K562 (cell line): ENCODE results near the gene OTUB2. TPM values are rescaled to one million over a fixed set of nuclear protein-coding genes. Genes with fewer than 3 reads are reported as not detected.

Experiments used
- ATF3 ChIP-seq, 2 experiments: fragments of 450-650 bp in 1 of 2; sonication (generic) in 1 of 2; formaldehyde crosslinking in 1 of 2; IDR thresholded peaks in 1 of 2; conservative IDR thresholded peaks in 1 of 2; 2 replicates each; pipeline versions ENCODE4 v1.6.1 to v1.8.1; 2016 to 2023; ENCODE audit warnings: mild to moderate bottlenecking in 2 of 2, moderate library complexity in 2 of 2, inconsistent platforms in 1 of 2, missing genetic modification reagents in 1 of 2
- CGGBP1 ChIP-seq: fragments of 250-450 bp; sonication (Bioruptor Pico); IDR thresholded peaks from 2 replicates; pipeline ENCODE4 v1.9.0; 2021; ENCODE audit warnings: mild to moderate bottlenecking
- CREB3L1 ChIP-seq: fragments of 450-650 bp; IDR thresholded peaks from 2 replicates; pipeline ENCODE4 v1.6.1; 2014; ENCODE audit warnings: low read depth, mild to moderate bottlenecking, moderate library complexity, borderline replicate concordance
- CSDE1 ChIP-seq, 2 experiments: fragments of 450-650 bp; IDR thresholded peaks; 2 replicates each; pipeline ENCODE4 v1.6.1; 2016; ENCODE audit warnings: mild to moderate bottlenecking in 1 of 2
- E2F6 ChIP-seq, 2 experiments: IDR thresholded peaks; 2 replicates each; pipeline ENCODE4 v1.6.1; 2011; ENCODE audit warnings: borderline replicate concordance in 1 of 2, control low read depth in 1 of 2, low read depth in 1 of 2, low read length in 1 of 2, mild to moderate bottlenecking in 1 of 2, mixed read lengths in 1 of 2, moderate library complexity in 1 of 2; ENCODE audit not compliant: insufficient read depth in 1 of 2, insufficient read length in 1 of 2, poor library complexity in 1 of 2, severe bottlenecking in 1 of 2; ENCODE audit errors: extremely low read depth in 1 of 2
- GATAD2A ChIP-seq: fragments of 450-650 bp; IDR thresholded peaks from 2 replicates; pipeline ENCODE4 v1.6.1; 2017
- HIVEP1 ChIP-seq: fragments of 250-450 bp; sonication (Bioruptor Pico); IDR thresholded peaks from 2 replicates; pipeline ENCODE4 v1.4.0; 2020; ENCODE audit warnings: mild to moderate bottlenecking
- MNT ChIP-seq, 2 experiments: fragments of 450-650 bp; conservative IDR thresholded peaks; 2 replicates each; pipeline ENCODE4 v1.6.1; 2017; ENCODE audit warnings: mild to moderate bottlenecking in 2 of 2, moderate library complexity in 2 of 2
- NR2C1 ChIP-seq, 2 experiments: fragments of 450-650 bp; IDR thresholded peaks; 2 replicates each; pipeline ENCODE4 v1.6.1; 2017; ENCODE audit warnings: mild to moderate bottlenecking in 2 of 2, antibody characterized with exemption in 1 of 2, inconsistent platforms in 1 of 2, missing compliant biosample characterization in 1 of 2, missing genetic modification characterization in 1 of 2
- PCBP2 ChIP-seq: fragments of 200-400 bp; formaldehyde crosslinking; IDR thresholded peaks from 2 replicates; pipeline ENCODE4 v1.6.1; 2018; ENCODE audit warnings: low read length, low read depth, mild to moderate bottlenecking, moderate library complexity; ENCODE audit not compliant: poor library complexity, severe bottlenecking
- PHF8 ChIP-seq: fragments of 200-600 bp; sonication (generic); IDR thresholded peaks from 2 replicates; pipeline ENCODE4 v1.6.1; 2012; ENCODE audit warnings: mixed run types, mild to moderate bottlenecking, inconsistent platforms, low read length, moderate library complexity, borderline replicate concordance
- RBBP5 ChIP-seq: fragments of 200-600 bp; sonication (generic); IDR thresholded peaks from 2 replicates; pipeline ENCODE4 v1.6.1; 2012; ENCODE audit warnings: borderline replicate concordance, mild to moderate bottlenecking, low read length, control low read depth, inconsistent platforms; ENCODE audit not compliant: insufficient read depth, poor library complexity, severe bottlenecking
- RBM22 ChIP-seq: fragments of 200-400 bp; formaldehyde crosslinking; IDR thresholded peaks from 2 replicates; pipeline ENCODE4 v1.6.1; 2018; ENCODE audit warnings: low read length, low read depth; ENCODE audit not compliant: poor library complexity, severe bottlenecking
- SP2 ChIP-seq: IDR thresholded peaks from 2 replicates; pipeline ENCODE4 v1.6.1; 2011; ENCODE audit warnings: mild to moderate bottlenecking, low read depth, low read length, moderate library complexity; ENCODE audit not compliant: poor library complexity, severe bottlenecking; ENCODE audit errors: extremely low read depth
- ZBTB1 ChIP-seq: sonication (generic); formaldehyde crosslinking; IDR thresholded peaks from 2 replicates; pipeline ENCODE4 v1.8.1; 2023; ENCODE audit warnings: missing genetic modification reagents, low read depth, mild to moderate bottlenecking, borderline replicate concordance
- ZKSCAN3 ChIP-seq: fragments of 250-450 bp; sonication (Bioruptor Pico); IDR thresholded peaks from 2 replicates; pipeline ENCODE4 v1.4.0; 2020
- ZNF280A ChIP-seq: fragments of 450-650 bp; IDR thresholded peaks from 2 replicates; pipeline ENCODE4 v1.6.1; 2018; ENCODE audit warnings: mild to moderate bottlenecking, low read depth; ENCODE audit not compliant: partially characterized antibody
- polyA plus RNA-seq, 8 experiments: library from polyadenylated mRNA; depleted of rRNA in 4 of 8; stranded (reverse) in 5 of 8; unstranded in 3 of 8; fragments of >200 nt; fragmentation: Nextera tagmentation in 2 of 8; fragmentation: Illumina TruSeq in 1 of 8; extraction: Ambion mirVana in 2 of 8; extraction: Trizol in 1 of 8; gene quantifications; 2 replicates each; pipeline versions ENCODE4 v1.2.1 to v1.2.3, GENCODE V29; 2011 to 2014; ENCODE audit warnings: inconsistent platforms in 1 of 8, missing spikeins in 1 of 8
- total RNA-seq, 7 experiments: library from RNA; depleted of rRNA in 6 of 7; stranded (reverse); fragments of >200 nt in 6 of 7; fragmentation: Illumina TruSeq in 2 of 7; extraction: Trizol in 2 of 7; gene quantifications; 2 replicates each; pipeline versions ENCODE4 v1.2.1 to v1.2.3, GENCODE V29; 2011 to 2021; ENCODE audit warnings: low replicate concordance in 1 of 7

The OTUB2 gene
- total and polyA plus RNA-seq, 9 of the 15 experiments (the other 6 are each of a cell fraction or from before 2014, with no cell fraction given) = 0.01 to 0.31 (median 0.11) TPM

- TF ChIP-seq SP2 (peak; percentile 47), E2F6 (IDR thresholded peaks at IDR 0.05; ENCODE audit: borderline replicate concordance in 1 of 2, extremely low read depth in 1 of 2, insufficient read depth in 1 of 2, insufficient read length in 1 of 2, low read depth in 1 of 2, low read length in 1 of 2, poor library complexity in 1 of 2, severe bottlenecking in 1 of 2) (peak; percentile 40 to 79), CREB3L1 (peak; percentile 65; the same call in 1 of the 2 replicates), MNT (conservative IDR thresholded peaks at IDR 0.05) (peak in 1 of 2 experiments; percentile 83), CGGBP1 (CRISPR knock-in tag) (no peak), CSDE1 (IDR thresholded peaks at IDR 0.05) (no peak), NR2C1 (IDR thresholded peaks at IDR 0.05) (peak; percentile 71), NR2C1 (tag; IDR thresholded peaks at IDR 0.05) (peak; percentile 84), HIVEP1 (no peak), ZBTB1 (CRISPR knock-in tag) (peak; percentile 52; the same call in 1 of the 2 replicates), ATF3 (IDR thresholded peaks at IDR 0.05) (no peak), ATF3 (CRISPR knock-in tag; conservative IDR thresholded peaks at IDR 0.05) (no peak), ZKSCAN3 (CRISPR knock-in tag) (no peak), RBBP5 (peak; percentile 71), ZNF280A (no peak), RBM22 (peak; percentile 42), PHF8 (peak; percentile 84; the same call in 1 of the 2 replicates), PCBP2 (no peak), GATAD2A (no peak)
Observed at GRCh38 chr14:94080621-94081385, 54.7 kb downstream of the OTUB2 start, which contains the start of the genes DDX24 and IFI27L1 (continued).
